Dedifferentiated amniotic fluid mesenchymal stem cell (primary cell): Measurements from ENCODE around the gene CLIP4.
"Not testable (repeated sequence)": the region's sequence is repeated elsewhere in the genome, so short reads cannot be mapped to it uniquely, and the experiment has no call there.

Experiments
- DNase-seq: peaks from one replicate; pipeline ENCODE4 v3.0.0-alpha.2; 2016; ENCODE audit errors: extremely low spot score

The CLIP4 gene, protein sequence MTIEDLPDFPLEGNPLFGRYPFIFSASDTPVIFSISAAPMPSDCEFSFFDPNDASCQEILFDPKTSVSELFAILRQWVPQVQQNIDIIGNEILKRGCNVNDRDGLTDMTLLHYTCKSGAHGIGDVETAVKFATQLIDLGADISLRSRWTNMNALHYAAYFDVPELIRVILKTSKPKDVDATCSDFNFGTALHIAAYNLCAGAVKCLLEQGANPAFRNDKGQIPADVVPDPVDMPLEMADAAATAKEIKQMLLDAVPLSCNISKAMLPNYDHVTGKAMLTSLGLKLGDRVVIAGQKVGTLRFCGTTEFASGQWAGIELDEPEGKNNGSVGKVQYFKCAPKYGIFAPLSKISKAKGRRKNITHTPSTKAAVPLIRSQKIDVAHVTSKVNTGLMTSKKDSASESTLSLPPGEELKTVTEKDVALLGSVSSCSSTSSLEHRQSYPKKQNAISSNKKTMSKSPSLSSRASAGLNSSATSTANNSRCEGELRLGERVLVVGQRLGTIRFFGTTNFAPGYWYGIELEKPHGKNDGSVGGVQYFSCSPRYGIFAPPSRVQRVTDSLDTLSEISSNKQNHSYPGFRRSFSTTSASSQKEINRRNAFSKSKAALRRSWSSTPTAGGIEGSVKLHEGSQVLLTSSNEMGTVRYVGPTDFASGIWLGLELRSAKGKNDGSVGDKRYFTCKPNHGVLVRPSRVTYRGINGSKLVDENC

DNA sequence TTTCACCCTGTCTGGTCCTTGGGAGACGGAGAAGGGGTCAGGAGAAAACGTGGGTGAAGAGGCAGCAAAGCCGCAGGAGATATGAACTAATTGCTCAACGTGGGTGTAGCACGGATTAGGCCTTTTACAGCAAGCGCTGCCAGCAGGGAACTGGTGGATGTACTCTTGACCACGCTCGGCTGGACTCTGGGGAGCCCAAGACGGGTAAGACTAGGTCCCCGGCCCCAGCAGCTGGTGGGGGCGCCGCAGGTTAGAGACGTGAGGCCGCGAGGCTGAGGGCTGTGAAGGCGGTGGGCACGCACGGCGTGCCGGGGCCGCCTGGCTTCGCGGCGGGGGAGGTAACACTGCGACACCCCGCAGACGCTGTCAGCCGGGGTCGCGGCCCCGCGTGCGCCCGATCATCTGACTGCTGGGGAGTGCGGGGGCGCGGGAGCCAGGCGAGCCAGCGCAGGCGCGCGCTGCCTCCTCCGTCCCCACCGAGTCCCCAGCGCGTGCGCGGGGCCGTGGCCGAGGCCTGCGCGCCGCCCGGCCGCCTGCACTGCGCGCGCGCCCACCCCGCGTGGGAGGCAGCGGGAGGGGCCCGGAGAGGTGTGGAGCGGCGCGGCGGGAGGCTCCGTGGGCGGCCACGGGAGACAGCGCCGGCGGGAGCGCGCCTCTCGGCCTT lies at the start of gene CLIP4:
TSS of gene CLIP4 (plus strand) at position 470 of the 664 bp plus-strand sequence. CDS start 5,974 bp downstream, outside the sequence.
- DNase-seq = no peak

- peak; percentile 20 for DNase-seq
These were observed 48.8 kb upstream of the CLIP4 start for GRCh38 chr2:29066271-29066860.

DNA sequence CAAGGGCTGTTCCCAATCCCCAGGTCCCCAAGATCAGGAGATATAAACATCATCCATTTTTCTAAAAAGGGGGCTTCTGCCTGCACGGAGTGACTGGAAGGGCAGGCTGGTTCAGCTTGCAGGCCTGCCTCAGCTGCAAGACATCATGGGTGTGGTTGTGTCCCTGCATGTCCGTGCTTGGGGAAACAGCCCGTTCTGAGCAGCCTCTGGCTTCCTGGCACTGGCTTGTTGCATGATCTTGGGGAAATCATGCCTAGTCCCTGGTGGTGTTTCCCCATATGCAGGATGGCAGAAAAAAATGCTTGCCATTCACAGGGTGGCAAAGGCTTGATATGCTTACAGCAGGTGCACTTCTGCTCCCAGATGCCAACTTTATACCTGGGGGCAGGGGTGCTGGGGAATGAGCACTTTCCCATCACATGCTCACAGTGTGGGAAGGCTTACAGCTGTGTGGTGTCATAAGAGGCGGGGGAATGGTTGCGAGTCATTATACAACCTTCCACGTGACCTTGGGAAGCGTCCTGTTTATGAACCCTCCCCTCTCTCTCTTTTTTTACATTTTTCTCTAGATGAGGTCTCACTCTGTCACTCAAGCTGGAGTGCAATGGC lies 48.1 kb upstream of the CLIP4 start:
- no peak for DNase-seq

GRCh38 chr2:29068513-29068912 lies 46.7 kb upstream of the CLIP4 start:
- DNase-seq = no peak

DNA sequence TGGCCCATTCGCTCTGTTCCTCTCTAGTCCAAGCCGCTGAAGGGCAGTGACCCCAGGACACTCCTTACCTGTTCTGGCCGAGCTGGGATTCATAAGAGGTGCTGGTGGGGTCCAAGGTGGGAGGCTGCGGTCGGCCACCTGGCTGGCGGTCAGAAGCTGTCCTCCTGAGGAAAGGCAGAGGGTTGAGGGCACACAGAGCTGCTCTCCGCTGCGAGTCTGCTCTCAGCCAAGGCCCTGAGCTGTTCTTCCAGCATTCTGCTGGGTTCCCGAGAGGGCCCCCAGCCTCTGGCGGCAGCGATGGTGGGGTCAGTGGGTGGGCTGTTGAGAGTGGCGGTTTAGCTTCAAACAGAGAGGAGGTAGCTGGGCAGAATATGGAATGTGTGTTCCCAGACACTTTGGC lies 44.7 kb upstream of the CLIP4 start:
- no peak for DNase-seq

GRCh38 chr2:29071032-29071975 lies 43.9 kb upstream of the CLIP4 start:
- no peak for DNase-seq

DNA sequence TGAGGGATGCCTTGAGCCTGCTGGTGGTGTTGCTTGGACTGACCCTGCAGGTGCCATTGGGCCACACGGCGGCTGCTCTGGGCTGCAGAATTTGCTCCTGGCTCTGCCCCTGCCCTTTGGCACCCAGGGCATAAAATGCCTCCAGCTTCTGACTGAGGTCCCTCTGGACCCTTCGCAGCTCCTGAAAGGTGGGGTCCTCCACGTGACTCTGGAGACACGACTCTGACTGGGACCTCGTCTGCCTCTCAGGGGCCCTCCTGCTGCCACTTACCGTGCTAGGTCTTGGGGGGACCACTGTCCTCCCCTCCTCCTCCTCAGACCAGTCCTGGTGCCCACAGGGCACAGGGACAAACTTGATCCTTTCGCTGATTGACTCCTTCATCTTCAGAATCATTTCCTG lies 43.0 kb upstream of the CLIP4 start:
- DNase-seq = no peak

DNA sequence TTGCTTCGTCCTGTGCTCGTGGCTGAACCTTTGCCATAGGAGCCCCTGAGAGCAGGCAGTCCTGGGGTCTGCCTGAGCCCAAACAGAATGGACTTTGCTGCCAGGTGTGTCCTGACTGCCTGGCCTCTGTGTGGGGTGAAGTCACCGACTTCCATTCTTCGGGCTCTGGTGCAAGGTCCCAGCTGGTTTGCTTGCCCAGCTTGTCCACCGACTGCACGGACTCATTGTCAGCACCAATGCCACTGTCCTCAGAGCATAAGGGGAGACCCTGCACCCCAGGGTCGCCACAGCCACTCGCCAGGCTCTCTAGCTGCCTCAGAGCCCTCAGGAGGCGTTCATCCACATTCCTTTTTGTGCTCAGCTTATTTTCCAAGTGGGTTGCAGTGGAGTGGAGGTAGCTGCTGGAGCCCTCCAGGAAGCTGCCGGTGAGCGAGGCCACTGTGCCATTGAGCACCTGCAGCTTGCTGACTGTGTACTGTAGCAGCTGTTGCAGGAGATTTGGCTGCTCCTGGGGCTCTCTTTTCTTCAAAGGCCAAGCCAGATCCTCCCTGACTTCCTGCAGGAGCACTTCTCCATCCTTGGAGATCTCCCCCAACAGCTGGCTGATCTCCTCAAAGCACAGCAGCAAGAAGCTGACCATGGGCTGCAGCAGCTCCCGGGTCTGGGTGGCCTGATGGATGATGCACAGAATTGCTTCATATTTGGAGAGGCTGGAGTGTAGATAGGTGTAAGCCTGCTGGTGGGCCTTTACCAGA lies 42.1 kb upstream of the CLIP4 start:
- DNase-seq = no peak

GRCh38 chr2:29073933-29074332 lies 41.3 kb upstream of the CLIP4 start:
- DNase-seq = no peak

DNA sequence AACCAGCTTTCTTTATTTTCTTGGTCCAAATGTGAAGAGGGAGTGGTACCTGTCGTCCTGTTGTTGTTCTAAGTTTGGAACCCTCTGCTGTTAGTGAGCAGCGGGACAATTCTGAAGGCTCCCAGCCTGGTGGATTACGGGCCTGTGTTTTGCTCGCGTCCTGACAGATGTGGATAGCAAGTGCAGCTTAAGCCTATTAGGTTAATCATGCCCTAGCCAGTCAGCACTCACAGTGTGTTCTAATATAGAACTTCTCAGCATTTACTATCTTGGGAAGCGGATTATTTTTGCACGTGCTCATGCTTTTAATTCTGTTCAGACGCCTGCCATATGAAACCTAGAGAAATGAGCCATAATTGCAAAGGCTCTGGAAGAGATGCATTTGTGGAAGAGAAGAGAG lies 40.8 kb upstream of the CLIP4 start, which contains the start of gene PCARE:
TSS of gene PCARE (minus strand) at position 113 of the 400 bp plus-strand sequence. CDS start 262 bp downstream, outside the sequence.
- DNase-seq = no peak

DNA sequence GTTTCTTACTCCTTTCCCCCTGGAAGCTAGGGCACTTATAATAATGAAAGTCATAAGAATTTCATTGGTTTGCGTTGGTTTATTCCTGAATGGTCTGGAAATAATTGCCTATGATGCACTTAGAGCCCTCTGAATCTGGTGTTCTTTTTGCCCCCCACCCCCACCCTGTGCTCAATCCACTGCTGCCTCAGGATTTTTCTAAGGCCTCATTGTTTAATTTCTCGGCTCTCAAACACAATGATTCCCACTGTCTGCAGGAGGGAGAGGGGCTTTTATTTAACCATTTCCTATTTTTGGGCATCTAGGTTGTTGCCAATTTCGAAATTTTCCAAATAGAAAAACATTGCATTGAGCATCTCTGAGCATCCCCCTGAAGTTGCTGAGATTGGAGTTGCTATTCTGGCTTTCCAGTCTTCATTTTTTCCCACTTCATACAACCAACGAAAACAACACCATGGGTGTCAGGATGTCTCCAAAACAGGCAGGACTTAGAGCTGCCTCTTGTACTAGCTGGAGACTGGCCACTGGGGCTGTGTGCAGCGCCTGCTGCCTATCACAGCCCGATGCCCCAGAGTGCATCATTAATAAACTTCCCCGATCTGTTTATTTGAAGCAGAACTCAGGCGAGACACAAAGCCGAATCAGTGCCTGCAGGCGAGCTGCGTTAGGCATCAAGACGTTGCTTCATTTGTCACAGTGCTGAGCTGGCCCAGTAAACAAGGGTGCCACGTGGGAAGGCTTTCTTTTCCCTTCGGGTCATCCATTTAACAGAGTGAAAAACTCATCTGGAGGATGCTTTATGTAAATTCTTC lies 39.1 kb upstream of the CLIP4 start:
- peak; percentile 28 for DNase-seq

DNA sequence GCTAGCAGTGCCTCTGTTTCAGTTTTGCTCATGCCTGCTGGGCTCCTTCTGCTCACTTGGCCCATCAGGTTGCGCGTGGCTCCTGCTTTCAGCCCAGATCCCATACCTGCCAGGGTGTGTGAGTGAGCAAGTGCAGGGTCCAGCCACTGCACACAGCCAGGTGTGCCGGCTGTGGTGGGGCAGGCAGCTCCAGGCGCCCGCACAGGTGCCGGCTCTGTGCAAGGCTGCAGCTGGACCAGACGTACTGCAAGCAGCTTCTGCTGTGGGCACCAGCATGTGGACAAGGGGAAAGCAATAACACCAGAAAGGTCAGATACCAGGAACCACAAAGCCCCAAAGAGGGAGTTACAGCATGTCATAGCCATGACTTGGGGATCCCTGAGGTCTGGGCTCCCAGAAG lies 35.3 kb upstream of the CLIP4 start:
- DNase-seq = no peak

- DNase-seq = no peak
These were observed 34.1 kb upstream of the CLIP4 start for GRCh38 chr2:29080886-29081743.

GRCh38 chr2:29082804-29083495 lies 32.3 kb upstream of the CLIP4 start:
- no peak for DNase-seq

GRCh38 chr2:29084554-29084953 lies 30.7 kb upstream of the CLIP4 start:
- no peak for DNase-seq

DNA sequence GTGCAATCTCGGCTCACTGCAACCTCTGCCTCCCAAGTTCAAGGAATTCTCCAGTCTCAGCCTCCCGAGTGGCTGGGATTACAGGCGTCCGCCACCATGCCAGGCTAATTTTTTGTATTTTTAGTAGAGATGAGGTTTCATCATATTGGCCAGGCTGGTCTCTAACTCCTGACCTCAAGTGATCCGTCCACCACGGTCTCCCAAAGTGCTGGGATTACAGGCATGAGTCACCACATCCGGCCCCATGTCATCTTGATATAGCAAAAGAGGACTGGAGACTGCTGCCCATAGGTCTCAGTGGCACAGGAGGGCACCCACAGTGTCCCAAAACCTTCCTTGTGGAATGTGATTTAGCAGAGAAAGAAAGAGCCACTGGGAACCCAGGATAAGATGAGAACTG lies 24.9 kb upstream of the CLIP4 start:
- DNase-seq = not testable (repeated sequence)

- no peak for DNase-seq
These were observed 18.2 kb upstream of the CLIP4 start for GRCh38 chr2:29096969-29097368.
